Breast epithelium (tissue), 4 donors: ENCODE data around the gene SPIB. TPM values are rescaled to one million over a fixed set of nuclear protein-coding genes. Genes with fewer than 3 reads are reported as not detected.

Experiments
- DNase-seq, 2 donors: peaks; one replicate each; pipeline ENCODE4 v3.0.0-alpha.2; 2019; ENCODE audit warnings: low spot score in 2 of 2
- H3K27ac ChIP-seq, 2 donors: fragments of 200-600 bp; sonication (generic) in 1 of 2; one replicate each; pipeline ENCODE4 v1.5.1; 2016 to 2019; ENCODE audit warnings: mild to moderate bottlenecking in 1 of 2
- H3K27me3 ChIP-seq, 2 donors: fragments of 200-600 bp; sonication (generic) in 1 of 2; one replicate each; pipeline versions ENCODE4 v1.5.1 to v1.6.0; 2017 to 2019; ENCODE audit warnings: control low read depth in 1 of 2, mild to moderate bottlenecking in 1 of 2
- H3K36me3 ChIP-seq: fragments of 200-600 bp; one replicate; pipeline ENCODE4 v1.5.1; 2019
- H3K4me1 ChIP-seq, 2 donors: fragments of 200-600 bp; sonication (generic); one replicate each; pipeline ENCODE4 v1.5.1; 2016 to 2019; ENCODE audit warnings: control low read depth in 1 of 2
- H3K4me3 ChIP-seq, 3 donors: fragments of 200-600 bp; sonication (generic); 1 replicate in 2 of 3; 2 replicates in 1 of 3; pipeline ENCODE4 v1.5.1; 2016 to 2019; ENCODE audit warnings: mild to moderate bottlenecking in 3 of 3, moderate library complexity in 2 of 3
- H3K9me3 ChIP-seq, 2 donors: fragments of 200-600 bp; sonication (generic) in 1 of 2; one replicate each; pipeline ENCODE4 v1.5.1; 2016 to 2019; ENCODE audit warnings: control low read depth in 1 of 2
- POLR2A ChIP-seq: fragments of 450-650 bp; IDR thresholded peaks from one replicate; pipeline ENCODE4 v1.6.1; 2016; ENCODE audit warnings: antibody characterized with exemption, mild to moderate bottlenecking, moderate library complexity
- POLR2AphosphoS5 ChIP-seq, 3 donors: sonication (generic); formaldehyde crosslinking; IDR thresholded peaks; one replicate each; pipeline ENCODE4 v1.6.1; 2017; ENCODE audit warnings: antibody characterized with exemption in 3 of 3
- intact Hi-C: fragments of 100-400 bp; cut with DNase I; formaldehyde crosslinking; loops from one replicate; pipeline ENCODE4 v1.15.1; 2023; ENCODE audit warnings: low total_unique reads
- total RNA-seq, 3 donors: library from RNA; depleted of rRNA; stranded (reverse); fragments of >200 nt; gene quantifications; one replicate each; pipeline ENCODE4 v1.1.0, GENCODE V29; 2016
- TF ChIP-seq, protein P1 (sequence below), 3 donors: fragments of 450-650 bp; IDR thresholded peaks; one replicate each; pipeline ENCODE4 v1.5.1; 2016 to 2017; ENCODE audit warnings: antibody characterized with exemption in 3 of 3, mild to moderate bottlenecking in 3 of 3, moderate library complexity in 3 of 3

The SPIB gene
- total RNA-seq, 3 donors from 2014 or later: 0.33 TPM; not detected in 2

DNA sequence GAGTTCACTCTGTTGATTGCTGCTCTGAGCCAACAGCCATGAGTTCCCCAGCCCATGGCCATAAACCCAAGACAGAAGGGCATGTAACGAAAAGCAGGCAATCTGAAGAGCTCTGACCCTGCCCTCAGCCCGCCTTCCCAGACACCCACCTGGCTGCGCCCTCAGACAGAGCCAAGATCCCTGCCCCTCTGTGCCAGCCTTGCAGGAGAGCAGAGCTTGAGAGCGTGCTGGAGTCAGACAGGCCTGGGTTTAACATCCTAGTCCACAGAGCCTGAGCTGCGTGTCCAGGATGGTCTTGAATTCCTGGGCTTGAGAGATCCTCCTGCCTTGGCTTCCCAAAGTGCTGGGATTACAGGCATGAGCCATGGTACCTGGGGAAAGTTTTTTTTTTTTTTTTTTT is 38.6 kb downstream of the SPIB start:
- no peak for DNase-seq
- Histone ChIP-seq H3K36me3 (no peaks in the 10 kb centered on the region), H3K27me3 (peaks cover 3 to 41% of the 10 kb centered on the region in 2 donors), H3K9me3 (no peaks in the 10 kb centered on the region), H3K27ac (no peak overlapping the region), H3K4me1 (no peaks in the 10 kb centered on the region), H3K4me3 (no peak overlapping the region)
- intact Hi-C loops: loop anchor here (10.0 kb wide), 1 partner anchor 102 kb away; no protein-coding TSS in a partner anchor
- TF ChIP-seq, protein P1, sequence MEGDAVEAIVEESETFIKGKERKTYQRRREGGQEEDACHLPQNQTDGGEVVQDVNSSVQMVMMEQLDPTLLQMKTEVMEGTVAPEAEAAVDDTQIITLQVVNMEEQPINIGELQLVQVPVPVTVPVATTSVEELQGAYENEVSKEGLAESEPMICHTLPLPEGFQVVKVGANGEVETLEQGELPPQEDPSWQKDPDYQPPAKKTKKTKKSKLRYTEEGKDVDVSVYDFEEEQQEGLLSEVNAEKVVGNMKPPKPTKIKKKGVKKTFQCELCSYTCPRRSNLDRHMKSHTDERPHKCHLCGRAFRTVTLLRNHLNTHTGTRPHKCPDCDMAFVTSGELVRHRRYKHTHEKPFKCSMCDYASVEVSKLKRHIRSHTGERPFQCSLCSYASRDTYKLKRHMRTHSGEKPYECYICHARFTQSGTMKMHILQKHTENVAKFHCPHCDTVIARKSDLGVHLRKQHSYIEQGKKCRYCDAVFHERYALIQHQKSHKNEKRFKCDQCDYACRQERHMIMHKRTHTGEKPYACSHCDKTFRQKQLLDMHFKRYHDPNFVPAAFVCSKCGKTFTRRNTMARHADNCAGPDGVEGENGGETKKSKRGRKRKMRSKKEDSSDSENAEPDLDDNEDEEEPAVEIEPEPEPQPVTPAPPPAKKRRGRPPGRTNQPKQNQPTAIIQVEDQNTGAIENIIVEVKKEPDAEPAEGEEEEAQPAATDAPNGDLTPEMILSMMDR (IDR thresholded peaks at IDR 0.05): no peak
- TF ChIP-seq POLR2A (no peak), POLR2AphosphoS5 (IDR thresholded peaks at IDR 0.05) (no peak)

DNA sequence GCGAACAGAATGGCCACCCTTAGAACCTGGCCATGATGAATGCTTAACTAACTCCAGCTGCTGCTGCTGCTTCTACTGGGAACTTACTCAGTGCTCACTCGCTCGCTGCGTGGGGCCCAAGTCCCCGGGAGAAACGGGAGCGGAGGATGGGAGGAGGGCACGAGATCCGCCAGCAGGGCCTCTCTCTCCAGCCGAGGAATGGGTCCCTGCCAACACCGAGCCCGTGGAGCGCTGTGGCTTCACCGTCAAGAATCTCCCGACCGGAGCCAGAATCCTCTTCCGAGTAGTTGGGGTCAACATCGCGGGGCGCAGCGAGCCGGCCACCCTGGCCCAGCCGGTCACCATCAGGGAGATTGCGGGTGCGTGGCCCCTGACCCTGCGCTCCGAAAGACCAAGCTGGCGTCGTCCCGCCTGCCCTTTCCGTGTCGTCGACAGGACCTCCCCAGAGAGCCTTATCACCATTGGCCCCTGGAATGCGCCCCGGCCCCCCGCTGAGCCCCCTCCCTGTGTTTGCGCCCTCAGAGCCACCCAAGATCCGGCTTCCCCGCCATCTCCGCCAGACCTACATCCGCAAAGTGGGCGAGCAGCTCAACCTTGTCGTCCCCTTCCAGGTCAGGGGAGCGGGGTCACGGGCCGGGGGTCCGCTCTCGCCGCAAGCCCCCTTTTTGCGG is 39.8 kb downstream of the SPIB start:
- TF ChIP-seq POLR2A (no peak), POLR2AphosphoS5 (IDR thresholded peaks at IDR 0.05) (no peak)
- TF ChIP-seq, protein P1 (IDR thresholded peaks at IDR 0.05): no peak
- intact Hi-C loops: loop anchor here (10.0 kb wide), 1 partner anchor 104 kb away; no protein-coding TSS in a partner anchor
- Histone ChIP-seq H3K9me3 (no peaks in the 10 kb centered on the region), H3K27ac (no peak overlapping the region), H3K27me3 (peaks cover 3 to 38% of the 10 kb centered on the region in 2 donors), H3K4me1 (no peaks in the 10 kb centered on the region), H3K4me3 (no peak overlapping the region), H3K36me3 (no peaks in the 10 kb centered on the region)
- DNase-seq: no peak

DNA sequence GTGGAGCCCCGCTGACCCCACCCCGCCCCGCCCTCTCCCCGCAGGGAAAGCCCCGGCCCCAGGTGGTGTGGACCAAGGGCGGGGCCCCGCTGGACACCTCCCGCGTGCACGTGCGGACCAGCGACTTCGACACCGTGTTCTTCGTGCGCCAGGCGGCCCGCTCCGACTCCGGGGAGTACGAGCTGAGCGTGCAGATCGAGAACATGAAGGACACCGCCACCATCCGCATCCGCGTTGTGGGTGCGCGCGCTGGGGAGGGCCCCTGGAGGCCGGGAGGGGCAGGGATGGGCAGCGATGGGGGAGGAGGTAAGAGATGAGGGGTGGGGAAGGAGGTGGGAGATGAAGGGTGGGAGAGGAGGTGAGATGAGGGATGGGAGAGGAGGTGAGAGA is 40.3 kb downstream of the SPIB start:
- H3K9me3 ChIP-seq: no peaks in the 10 kb centered on the region
- no peak overlapping the region for H3K27ac ChIP-seq
- H3K36me3 ChIP-seq: no peaks in the 10 kb centered on the region
- H3K27me3 ChIP-seq: peaks cover 3 to 38% of the 10 kb centered on the region in 2 donors
- H3K4me1 ChIP-seq: no peaks in the 10 kb centered on the region
- H3K4me3 ChIP-seq: no peak overlapping the region
- no peak for DNase-seq
- TF ChIP-seq, protein P1 (IDR thresholded peaks at IDR 0.05): no peak
- TF ChIP-seq POLR2A (no peak), POLR2AphosphoS5 (IDR thresholded peaks at IDR 0.05) (no peak)
- intact Hi-C loops: loop anchor here (10.0 kb wide), 1 partner anchor 104 kb away; no protein-coding TSS in a partner anchor

DNA sequence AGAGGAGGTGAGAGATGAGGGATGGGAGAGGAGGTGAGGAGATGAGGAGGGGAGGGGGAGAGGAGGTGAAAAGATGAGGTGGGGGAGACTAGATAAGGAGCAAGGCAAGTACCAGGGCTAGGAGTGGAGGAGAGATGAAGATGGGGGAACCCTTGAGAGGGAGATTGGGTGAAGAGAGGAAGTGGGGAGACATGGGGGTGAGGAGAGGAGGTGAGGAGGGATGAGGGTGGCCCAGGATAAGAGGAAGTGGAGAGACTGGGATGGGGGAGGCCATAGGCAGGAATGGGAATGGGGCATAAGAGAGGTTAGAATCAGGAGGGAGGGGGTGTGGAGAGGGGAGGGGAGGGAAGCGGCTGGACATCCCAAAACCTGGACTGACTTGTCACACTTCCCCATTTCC is 40.9 kb downstream of the SPIB start:
- DNase-seq: no peak
- TF ChIP-seq POLR2A: no peak
- no peak for TF ChIP-seq POLR2AphosphoS5 (IDR thresholded peaks at IDR 0.05)
- TF ChIP-seq, protein P1 (IDR thresholded peaks at IDR 0.05): no peak
- H3K27ac ChIP-seq: no peak overlapping the region
- intact Hi-C loops: loop anchor here (10.0 kb wide), 1 partner anchor 105 kb away; no protein-coding TSS in a partner anchor
- peaks cover 3 to 38% of the 10 kb centered on the region in 2 donors for H3K27me3 ChIP-seq
- no peaks in the 10 kb centered on the region for H3K9me3 ChIP-seq
- H3K36me3 ChIP-seq: no peaks in the 10 kb centered on the region
- H3K4me3 ChIP-seq: no peak overlapping the region
- no peaks in the 10 kb centered on the region for H3K4me1 ChIP-seq

DNA sequence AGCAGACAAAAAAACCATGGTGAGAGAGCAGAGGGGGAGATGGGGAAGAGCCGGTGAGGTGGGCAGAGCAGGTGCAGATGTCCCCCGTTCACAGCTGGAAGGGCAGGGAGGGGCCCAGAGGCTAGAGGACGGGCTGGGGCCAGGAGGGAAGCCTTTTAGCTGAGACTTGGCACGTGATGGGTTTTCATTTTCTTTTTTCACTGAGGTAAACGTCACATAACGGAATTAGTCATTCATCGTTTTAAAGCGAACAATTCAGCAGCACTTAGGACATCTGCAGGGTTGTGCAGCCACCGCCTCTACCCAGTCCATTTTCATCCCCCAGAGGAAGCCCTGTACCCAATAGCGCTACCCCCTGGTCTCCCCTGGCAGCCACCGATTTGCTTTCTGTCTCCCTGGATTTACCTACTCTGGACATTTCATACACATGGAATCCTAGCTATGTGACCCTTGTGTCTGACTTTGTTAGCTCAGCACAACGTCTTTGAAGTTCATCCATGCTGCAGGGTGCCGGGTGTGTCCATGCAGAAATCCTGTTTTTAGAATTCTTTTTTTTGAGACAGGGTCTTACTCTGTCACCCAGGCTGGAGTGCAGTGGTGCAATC is 41.5 kb downstream of the SPIB start:
- TF ChIP-seq POLR2A: no peak
- TF ChIP-seq, protein P1 (IDR thresholded peaks at IDR 0.05): no peak
- intact Hi-C loops: no loop called here
- H3K27ac ChIP-seq: no peak overlapping the region
- H3K36me3 ChIP-seq: no peaks in the 10 kb centered on the region
- no peaks in the 10 kb centered on the region for H3K9me3 ChIP-seq
- H3K4me1 ChIP-seq: no peaks in the 10 kb centered on the region
- H3K4me3 ChIP-seq: no peak overlapping the region
- H3K27me3 ChIP-seq: peaks cover 3 to 41% of the 10 kb centered on the region in 2 donors
- no peak for DNase-seq
